Stomach (tissue), 9 donors: ENCODE data around the gene LMNB1. TPM values are rescaled to one million over a fixed set of nuclear protein-coding genes. Genes with fewer than 3 reads are reported as not detected.

Source experiments
- DNase-seq, 2 donors: peaks; one replicate each; pipeline versions ENCODE4 v3.0.0 to v3.0.0-alpha.2; 2013 to 2019
- H3K27ac ChIP-seq, 5 donors: fragments of 200-600 bp in 4 of 5; sonication (generic) in 4 of 5; one replicate each; pipeline ENCODE4 v1.5.1; 2013 to 2019; ENCODE audit warnings: mild to moderate bottlenecking in 1 of 5, moderate library complexity in 1 of 5
- H3K27me3 ChIP-seq, 3 donors: fragments of 200-600 bp; sonication (generic); one replicate each; pipeline ENCODE4 v1.5.1; 2017 to 2019; ENCODE audit warnings: mixed run types in 1 of 3
- H3K36me3 ChIP-seq, 4 donors: fragments of 200-600 bp; sonication (generic); 1 replicate in 3 of 4; 2 replicates in 1 of 4; pipeline ENCODE4 v1.5.1; 2016 to 2019
- H3K4me1 ChIP-seq, 4 donors: fragments of 200-600 bp; sonication (generic); one replicate each; pipeline ENCODE4 v1.5.1; 2016 to 2019
- H3K4me3 ChIP-seq, 4 donors: fragments of 200-600 bp; sonication (generic) in 3 of 4; one replicate each; pipeline ENCODE4 v1.5.1; 2016 to 2019; ENCODE audit warnings: mild to moderate bottlenecking in 1 of 4
- H3K9me3 ChIP-seq, 4 donors: fragments of 200-600 bp; sonication (generic); one replicate each; pipeline ENCODE4 v1.5.1; 2016 to 2019
- EP300 ChIP-seq: sonication (generic); formaldehyde crosslinking; IDR thresholded peaks from one replicate; pipeline ENCODE4 v1.6.1; 2017; ENCODE audit warnings: antibody characterized with exemption
- POLR2A ChIP-seq, 4 donors: fragments of 450-650 bp; IDR thresholded peaks; one replicate each; pipeline ENCODE4 v1.6.1; 2016; ENCODE audit warnings: antibody characterized with exemption in 4 of 4, control low read depth in 2 of 4, mild to moderate bottlenecking in 1 of 4, moderate library complexity in 1 of 4
- POLR2AphosphoS5 ChIP-seq, 3 donors: sonication (generic); formaldehyde crosslinking; IDR thresholded peaks; one replicate each; pipeline ENCODE4 v1.6.1; 2016; ENCODE audit warnings: antibody characterized with exemption in 3 of 3
- WGBS, 5 donors: extraction: QIAGEN DNeasy Blood & Tissue Kit in 3 of 5; methylation state at CpG; one replicate each; pipeline versions ENCODE4 v1.1.5 to v1.1.7; 2013 to 2018; 5-methylcytosine and 5-hydroxymethylcytosine counted together
- intact Hi-C: fragments of 100-400 bp; cut with DNase I; formaldehyde crosslinking; loops from one replicate; pipeline ENCODE4 v1.15.1; 2023; ENCODE audit warnings: low total_unique reads
- polyA plus RNA-seq, 3 donors: library from polyadenylated mRNA; stranded (reverse); fragments of 200-250 nt; gene quantifications; one replicate each; pipeline ENCODE4 v1.2.3, GENCODE V29; 2013
- total RNA-seq, 5 donors: library from RNA; depleted of rRNA; stranded (reverse); fragments of >200 nt; gene quantifications; one replicate each; pipeline versions ENCODE4 v1.1.0 to v1.2.3, GENCODE V29; 2014 to 2016
- TF ChIP-seq, protein P1 (sequence below), 7 experiments: fragments of 450-650 bp in 4 of 7; fragments of 200-600 bp in 3 of 7; sonication (generic) in 3 of 7; IDR thresholded peaks; one replicate each; pipeline ENCODE4 v1.5.1; 2016 to 2019; ENCODE audit warnings: antibody characterized with exemption in 7 of 7, control low read depth in 2 of 7, mild to moderate bottlenecking in 1 of 7
- donor health status: healthy with polysubstance abuse.
- donor health status: Bipolar disorder and iron deficiency.
- donor health status: healthy.

The LMNB1 gene
- total and polyA plus RNA-seq, 8 donors, result 7.6 to 167 (median 9.9) TPM

DNA sequence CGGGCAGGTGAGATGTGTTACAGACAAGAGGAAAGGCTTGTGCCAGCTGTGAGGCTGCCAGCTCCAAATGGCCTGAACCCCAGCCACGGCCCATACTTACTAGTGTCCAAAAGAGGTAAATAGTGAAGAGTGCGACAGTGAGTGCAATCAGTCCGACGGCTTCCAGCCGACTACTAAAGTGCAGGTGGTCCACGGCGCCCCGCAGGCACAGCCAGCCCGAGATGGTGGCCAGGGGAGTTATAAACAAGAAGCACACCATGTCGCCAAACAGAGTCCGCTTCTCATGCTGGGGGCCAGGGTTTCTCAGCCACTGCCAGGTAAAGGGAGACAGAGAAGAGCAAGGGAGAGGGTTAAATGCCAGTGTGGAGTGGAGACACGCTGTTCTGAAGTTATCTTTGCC lies 101.1 kb downstream of the LMNB1 start:
- Histone ChIP-seq H3K4me3 (no peak overlapping the region), H3K9me3 (no peaks in the 10 kb centered on the region), H3K27me3 (no peaks in the 10 kb centered on the region), H3K27ac (no peak overlapping the region), H3K36me3 (peaks cover 0 to 4% (median 0%) of the 10 kb centered on the region in 4 donors), H3K4me1 (peaks cover 0 to 10% (median 3%) of the 10 kb centered on the region in 4 donors)
- 79 to 92% (median 83%) methylated on average over 12 to 13 of the region's 13 CpGs for WGBS, 5 donors
- TF ChIP-seq, protein P1, sequence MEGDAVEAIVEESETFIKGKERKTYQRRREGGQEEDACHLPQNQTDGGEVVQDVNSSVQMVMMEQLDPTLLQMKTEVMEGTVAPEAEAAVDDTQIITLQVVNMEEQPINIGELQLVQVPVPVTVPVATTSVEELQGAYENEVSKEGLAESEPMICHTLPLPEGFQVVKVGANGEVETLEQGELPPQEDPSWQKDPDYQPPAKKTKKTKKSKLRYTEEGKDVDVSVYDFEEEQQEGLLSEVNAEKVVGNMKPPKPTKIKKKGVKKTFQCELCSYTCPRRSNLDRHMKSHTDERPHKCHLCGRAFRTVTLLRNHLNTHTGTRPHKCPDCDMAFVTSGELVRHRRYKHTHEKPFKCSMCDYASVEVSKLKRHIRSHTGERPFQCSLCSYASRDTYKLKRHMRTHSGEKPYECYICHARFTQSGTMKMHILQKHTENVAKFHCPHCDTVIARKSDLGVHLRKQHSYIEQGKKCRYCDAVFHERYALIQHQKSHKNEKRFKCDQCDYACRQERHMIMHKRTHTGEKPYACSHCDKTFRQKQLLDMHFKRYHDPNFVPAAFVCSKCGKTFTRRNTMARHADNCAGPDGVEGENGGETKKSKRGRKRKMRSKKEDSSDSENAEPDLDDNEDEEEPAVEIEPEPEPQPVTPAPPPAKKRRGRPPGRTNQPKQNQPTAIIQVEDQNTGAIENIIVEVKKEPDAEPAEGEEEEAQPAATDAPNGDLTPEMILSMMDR (IDR thresholded peaks at IDR 0.05), result no peak
- TF ChIP-seq POLR2AphosphoS5 (IDR thresholded peaks at IDR 0.05), result no peak
- TF ChIP-seq POLR2A (IDR thresholded peaks at IDR 0.05), result no peak
- TF ChIP-seq EP300, result no peak
- DNase-seq, result no peak
- intact Hi-C loops, result no loop called here

DNA sequence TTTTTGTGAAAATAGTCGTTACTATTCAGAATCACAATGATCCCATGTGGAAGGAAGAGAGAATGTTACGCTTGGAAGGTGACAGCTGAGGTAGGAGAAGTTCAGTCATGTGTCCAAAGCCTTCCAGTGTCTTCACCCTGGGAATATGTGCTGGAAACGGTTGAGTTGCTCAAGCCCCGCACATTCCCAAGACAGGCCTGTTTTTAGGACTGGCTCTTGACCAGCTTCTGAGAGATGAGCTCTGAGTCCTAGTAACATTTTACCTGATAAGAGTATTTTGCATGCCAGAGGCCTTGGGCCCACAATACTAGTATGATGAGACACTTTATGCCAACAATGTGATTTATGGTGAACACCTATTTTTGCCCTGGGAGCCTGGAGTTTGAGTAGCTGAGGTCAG lies 101.7 kb downstream of the LMNB1 start:
- intact Hi-C loops, result no loop called here
- TF ChIP-seq, protein P1 (IDR thresholded peaks at IDR 0.05), result no peak
- no peak for TF ChIP-seq EP300
- WGBS, 5 donors, result 91 to 95% (median 94%) methylated on average over 4 of the region's 4 CpGs
- no peak overlapping the region for H3K27ac ChIP-seq
- H3K27me3 ChIP-seq, result no peaks in the 10 kb centered on the region
- no peak for DNase-seq
- no peak overlapping the region for H3K4me3 ChIP-seq
- H3K36me3 ChIP-seq, result peaks cover 0 to 4% (median 0%) of the 10 kb centered on the region in 4 donors
- H3K4me1 ChIP-seq, result peaks cover 0 to 11% (median 3%) of the 10 kb centered on the region in 4 donors
- no peaks in the 10 kb centered on the region for H3K9me3 ChIP-seq

DNA sequence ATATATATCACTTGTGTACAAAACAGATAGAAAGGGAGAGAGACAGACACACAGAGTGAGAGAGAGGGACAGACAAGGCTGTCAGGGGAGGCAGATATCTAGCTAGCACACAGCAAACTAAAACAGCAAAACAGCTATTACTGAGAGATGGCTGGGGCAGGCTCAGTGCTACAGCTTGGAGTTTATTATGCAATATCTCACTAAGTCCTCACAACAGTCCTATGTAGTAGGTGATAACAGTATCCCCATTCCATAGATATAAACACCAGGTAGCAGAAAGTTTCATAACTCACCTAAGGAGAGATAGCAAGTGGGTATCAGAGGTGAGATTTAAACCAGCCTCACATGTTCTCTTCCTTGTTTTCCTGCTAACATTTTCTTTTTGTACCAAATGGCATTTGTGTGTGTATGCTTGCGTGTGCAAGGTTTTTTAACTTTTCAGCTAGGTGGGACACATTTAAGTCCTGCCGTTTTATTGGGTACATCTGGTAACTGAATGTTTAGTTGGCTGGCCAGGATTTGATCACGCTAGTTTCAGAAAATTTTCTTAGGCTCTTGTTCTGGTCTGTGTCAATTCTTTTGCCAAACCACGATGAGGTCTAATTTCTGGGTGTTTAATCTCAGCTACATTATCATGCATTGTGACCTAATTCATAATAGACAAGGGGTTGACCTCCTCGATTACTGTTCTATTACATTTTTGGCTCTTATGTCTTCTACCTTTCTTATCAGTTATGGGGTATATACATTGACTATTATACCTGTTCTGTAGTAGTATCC lies 105.1 kb downstream of the LMNB1 start:
- Histone ChIP-seq H3K36me3 (peaks cover 0 to 3% (median 0%) of the 10 kb centered on the region in 4 donors), H3K27me3 (no peaks in the 10 kb centered on the region), H3K9me3 (no peaks in the 10 kb centered on the region), H3K4me3 (no peak overlapping the region), H3K27ac (no peak overlapping the region), H3K4me1 (peaks cover 0 to 16% (median 0%) of the 10 kb centered on the region in 4 donors)
- DNase-seq, result no peak
- WGBS, 5 donors, result 87 to 94% (median 89%) methylated on average over 5 of the region's 5 CpGs
- intact Hi-C loops, result no loop called here
- no peak for TF ChIP-seq POLR2A (IDR thresholded peaks at IDR 0.05)
- TF ChIP-seq POLR2AphosphoS5 (IDR thresholded peaks at IDR 0.05), result no peak
- TF ChIP-seq EP300, result no peak
- TF ChIP-seq, protein P1 (IDR thresholded peaks at IDR 0.05), result no peak

DNA sequence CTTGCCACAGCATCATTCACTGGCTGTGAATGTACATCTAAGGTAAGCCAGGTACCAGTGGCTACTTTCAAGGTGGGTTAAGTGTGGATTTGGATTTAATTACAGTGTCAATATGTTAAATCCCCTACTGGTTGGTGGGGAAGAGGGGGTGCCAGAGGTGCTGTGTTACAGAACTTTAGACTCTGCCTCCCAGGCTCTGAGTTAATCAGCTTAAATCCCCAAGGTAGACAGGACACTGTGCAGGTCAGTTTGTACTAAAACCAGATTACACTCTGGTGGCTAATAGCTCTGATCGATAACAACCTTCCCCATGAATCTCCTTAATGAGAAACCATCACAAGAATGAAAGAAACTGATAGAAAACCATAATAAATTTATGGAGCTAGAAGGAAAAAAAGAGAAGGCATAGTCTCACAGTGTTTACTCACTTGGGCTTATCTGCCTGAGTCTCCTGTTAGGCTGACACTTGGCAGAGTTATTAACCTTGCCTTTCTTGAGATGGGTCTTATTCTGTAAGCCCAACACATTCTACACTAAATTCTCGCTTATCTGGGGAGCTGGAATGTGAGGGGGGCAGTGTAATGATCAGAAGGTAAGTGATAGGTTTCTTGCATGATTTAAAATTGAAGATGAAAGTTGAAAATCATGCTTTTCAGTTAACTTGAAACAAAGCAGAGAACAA lies 106.8 kb downstream of the LMNB1 start:
- H3K9me3 ChIP-seq, result no peaks in the 10 kb centered on the region
- no peak overlapping the region for H3K4me3 ChIP-seq
- WGBS, 5 donors, result 31 to 47% (median 40%) methylated on average over 2 of the region's 2 CpGs
- no peaks in the 10 kb centered on the region for H3K27me3 ChIP-seq
- peaks cover 0 to 9% (median 0%) of the 10 kb centered on the region in 4 donors for H3K4me1 ChIP-seq
- intact Hi-C loops, result no loop called here
- no peaks in the 10 kb centered on the region for H3K36me3 ChIP-seq
- TF ChIP-seq, protein P1 (IDR thresholded peaks at IDR 0.05), result no peak
- no peak for TF ChIP-seq POLR2AphosphoS5 (IDR thresholded peaks at IDR 0.05)
- no peak for TF ChIP-seq POLR2A (IDR thresholded peaks at IDR 0.05)
- no peak for TF ChIP-seq EP300
- DNase-seq, result no peak
- no peak overlapping the region for H3K27ac ChIP-seq
